GM21723 (cell line): ENCODE measurements around the gene ATG9A.
A peak's percentile ranks its signal among the peaks of the same experiment; 100 is the strongest.

Experiments
- ATAC-seq: cut with Tn5 transposase; IDR thresholded peaks from one replicate; pipeline ENCODE4 v1.9.1; 2021; ENCODE audit warnings: mild to moderate bottlenecking, moderate library complexity; ENCODE audit not compliant: unreplicated experiment

The ATG9A gene

GRCh38 chr2:219178377-219179175 lies 50.9 kb downstream of the ATG9A start:
- peak; percentile 24 for ATAC-seq

DNA sequence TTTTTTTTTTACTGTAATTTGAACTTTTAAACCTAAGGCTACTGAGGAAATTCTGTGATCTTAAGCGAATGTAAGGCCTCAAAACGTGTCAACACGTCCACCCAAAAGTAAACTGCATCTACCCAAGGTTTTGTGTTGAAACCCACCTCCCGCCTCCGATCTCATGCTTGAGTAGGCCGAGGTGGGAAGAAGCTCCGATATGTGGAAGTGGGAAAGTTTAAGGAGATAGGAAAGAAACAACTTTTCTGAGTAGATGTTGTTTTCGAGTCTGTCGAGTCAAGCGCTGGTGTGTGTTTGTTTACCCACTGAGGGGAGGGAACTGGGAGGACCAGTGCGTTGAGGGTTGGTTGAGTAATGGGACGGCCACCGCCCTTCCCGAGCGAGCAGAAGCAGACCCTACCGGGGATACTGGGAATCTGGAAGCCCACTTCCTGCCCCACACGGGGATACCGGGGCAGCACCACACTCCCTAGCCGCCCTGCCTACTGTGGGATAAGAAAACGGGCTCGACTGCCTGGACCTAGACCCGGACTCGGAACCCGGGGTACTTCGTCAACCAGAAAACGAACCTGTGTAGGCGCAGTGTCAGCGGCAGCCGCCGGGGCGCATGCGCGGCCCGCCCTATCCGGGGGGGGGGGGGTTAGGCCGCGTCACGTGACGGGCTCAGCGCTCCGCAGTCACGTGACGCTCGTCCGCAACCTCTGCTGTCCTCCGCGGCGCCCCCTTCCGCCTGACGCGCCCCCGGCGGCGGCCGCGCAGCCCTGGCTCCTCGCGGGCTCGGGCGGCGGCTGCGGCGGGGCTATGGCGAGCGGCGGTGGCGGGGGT lies 51.7 kb downstream of the ATG9A start, which contains the start of gene RETREG2:
Gene RETREG2, plus strand, starts transcription at position 724 of the 825 bp plus-strand sequence. Its CDS starts 78 bp downstream, at position 802.
- ATAC-seq = peak; percentile 39

DNA sequence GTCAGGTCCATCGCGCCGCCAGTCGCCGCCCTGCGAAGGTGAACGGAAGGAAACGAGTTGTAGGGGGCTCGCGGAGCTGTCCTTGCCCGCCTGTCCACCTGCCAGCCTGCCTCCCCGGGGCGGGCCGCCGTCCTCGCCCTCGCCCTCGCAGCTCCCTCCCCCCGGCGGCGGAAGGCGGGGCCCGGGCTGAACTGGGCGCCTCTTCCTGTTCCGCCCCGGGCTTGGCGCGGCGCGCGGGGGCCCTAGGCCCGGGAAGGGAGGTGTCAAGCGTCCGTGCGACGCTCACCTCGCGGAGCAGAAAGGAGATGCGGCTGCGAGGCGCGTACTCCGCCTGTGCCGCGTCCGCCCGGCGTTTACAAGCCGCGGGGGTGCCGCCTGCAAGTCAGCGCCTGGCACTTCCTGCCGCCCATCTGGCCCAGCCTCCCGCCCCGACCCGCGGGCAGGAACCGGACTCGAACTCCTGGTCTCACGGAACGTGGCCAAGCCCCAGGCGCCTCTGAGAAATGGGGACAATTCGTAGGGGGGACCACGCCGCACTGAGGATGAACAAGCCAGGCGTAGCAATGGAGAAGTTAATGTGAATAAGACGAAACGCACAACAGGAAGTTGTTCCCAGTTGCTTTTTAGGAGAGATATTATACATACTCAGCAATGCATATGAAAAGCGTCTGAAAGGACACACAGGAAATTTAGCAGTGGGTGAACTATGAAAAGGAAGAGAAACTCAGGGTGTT lies 52.5 kb downstream of the ATG9A start, which contains the start of gene CNPPD1:
Gene CNPPD1, minus strand, starts transcription at position 108 of the 734 bp plus-strand sequence. Its CDS starts 97 bp downstream, at position 11.
- peak; percentile 73 for ATAC-seq

GRCh38 chr2:219175928-219176817 lies 53.3 kb downstream of the ATG9A start:
- ATAC-seq = peak; percentile 31

DNA sequence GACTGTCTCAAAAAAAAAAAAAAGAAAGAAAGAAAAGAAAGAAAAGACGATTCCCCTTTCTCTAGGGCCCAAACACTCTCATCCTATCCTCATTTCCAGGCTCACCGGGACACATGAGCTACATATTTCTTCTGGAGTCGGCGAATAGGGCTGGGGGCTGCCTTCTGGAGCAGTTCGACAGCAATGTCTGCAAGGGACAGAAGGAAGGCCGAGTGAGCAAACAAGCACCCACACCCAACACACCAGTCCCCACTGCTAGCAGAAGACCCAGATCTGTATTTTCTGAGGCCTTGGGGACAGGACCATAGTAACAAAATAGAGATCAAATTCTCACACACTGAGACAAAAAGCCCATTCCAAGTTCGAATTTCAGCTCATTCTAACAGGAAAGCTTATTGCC lies 54.0 kb downstream of the ATG9A start:
- ATAC-seq = no peak

- no peak for ATAC-seq
These were observed 54.6 kb downstream of the ATG9A start for GRCh38 chr2:219174801-219175200.

DNA sequence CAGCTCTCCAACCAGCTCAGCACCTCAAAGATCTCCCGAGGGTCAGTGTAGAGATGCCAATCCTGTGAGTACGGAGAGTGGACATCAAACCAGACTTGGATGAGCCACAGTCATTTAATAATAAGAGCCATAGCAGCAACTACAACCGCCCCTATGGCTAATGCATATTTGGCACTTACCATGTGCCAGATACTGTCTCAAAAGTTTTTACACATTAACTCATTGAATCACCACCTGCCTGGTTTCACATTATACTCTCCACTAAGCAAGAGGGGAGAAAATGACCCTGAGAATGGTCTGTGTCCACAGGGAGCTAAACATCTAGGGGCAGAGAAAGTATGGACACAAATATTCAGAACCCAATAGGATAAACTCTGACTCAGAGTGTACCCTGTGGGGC lies 55.3 kb downstream of the ATG9A start:
- no peak for ATAC-seq

GRCh38 chr2:219173176-219173575 lies 56.3 kb downstream of the ATG9A start:
- ATAC-seq = no peak

DNA sequence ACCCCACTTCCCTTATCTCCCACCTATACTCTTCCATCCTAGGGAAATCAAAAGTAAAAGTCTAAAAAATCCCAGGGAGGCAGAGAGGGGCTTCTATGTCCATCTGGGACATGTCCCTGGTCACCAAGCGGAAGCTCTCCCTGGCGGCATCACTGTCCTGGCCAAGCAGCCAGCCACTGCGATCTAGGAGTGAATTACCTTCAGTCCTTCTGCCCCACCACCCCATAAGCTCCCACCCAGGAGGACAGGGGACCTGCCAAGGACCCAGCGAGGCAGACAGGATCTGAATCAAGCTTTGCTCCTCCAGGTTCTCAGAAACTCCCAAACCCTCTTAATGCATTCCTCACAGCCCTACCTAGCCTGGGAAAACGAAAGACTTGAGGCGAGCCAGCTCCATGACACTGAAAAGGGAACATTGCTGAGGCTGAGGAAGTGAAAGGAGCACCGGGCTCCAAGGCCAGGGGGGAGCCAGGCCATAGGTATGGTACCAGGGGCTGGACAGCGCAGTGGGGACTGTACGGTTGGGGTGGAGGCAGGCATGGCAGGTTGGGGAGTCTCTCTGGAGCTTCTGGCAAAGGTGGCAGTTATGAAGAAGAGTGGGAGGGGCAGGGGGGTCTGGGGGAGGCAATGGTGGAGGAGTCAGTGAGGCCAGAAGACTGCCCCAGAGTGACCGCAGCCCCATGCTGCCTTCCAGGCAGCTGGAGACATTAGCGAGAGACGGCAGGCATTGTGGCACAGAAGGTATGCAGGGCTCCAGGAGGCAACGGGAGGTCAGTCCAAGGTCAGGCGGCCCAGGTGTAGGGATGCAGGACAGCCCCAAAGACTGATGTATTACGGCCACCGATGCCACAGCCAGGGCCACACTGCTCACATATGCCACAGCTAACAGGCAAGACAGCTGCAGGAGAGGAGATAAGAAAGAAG lies 56.9 kb downstream of the ATG9A start:
- no peak for ATAC-seq

DNA sequence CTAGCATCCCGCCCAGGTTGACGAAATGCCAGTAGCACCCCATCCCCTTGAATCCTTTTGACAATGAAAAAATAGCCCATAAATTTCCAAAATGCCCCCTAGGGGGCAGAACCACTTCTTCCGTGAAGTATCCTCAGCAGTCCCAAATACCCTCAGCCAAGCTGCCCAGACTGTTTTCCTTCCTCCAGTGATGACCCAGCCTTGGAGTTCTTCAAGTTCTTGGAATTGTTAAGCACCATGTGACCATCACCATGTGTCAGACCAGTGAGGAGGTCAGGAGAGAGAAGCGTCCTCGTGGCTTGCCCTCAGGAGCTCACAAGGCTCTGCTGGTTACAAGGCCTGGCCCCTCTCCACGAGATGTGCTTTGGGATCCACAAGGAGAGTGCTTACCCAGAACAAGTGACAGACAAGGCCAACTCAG lies 58.2 kb downstream of the ATG9A start:
- ATAC-seq = no peak

- no peak for ATAC-seq
These were observed 59.3 kb downstream of the ATG9A start, which contains the start of gene SLC23A3 for GRCh38 chr2:219169930-219170654. Gene SLC23A3, minus strand, starts transcription at chr2:219170029. Its CDS starts 45 bp downstream, at chr2:219169984.
